Lung (tissue), 12 donors: ENCODE measurements around the gene DLGAP4. TPM values are rescaled to one million over a fixed set of nuclear protein-coding genes. Genes with fewer than 3 reads are reported as not detected.

Source experiments
- ATAC-seq: fragments of 200-7000 bp; cut with Tn5 transposase; one replicate; pipeline ENCODE4 v1.9.1; 2020; ENCODE audit warnings: moderate number of reproducible peaks; ENCODE audit not compliant: insufficient read depth, low FRiP score
- DNase-seq, 3 donors: peaks; one replicate each; pipeline ENCODE4 v3.0.0-alpha.2; 2013 to 2017
- H3K27ac ChIP-seq, 2 donors: one replicate each; pipeline ENCODE4 v1.5.1; 2013; ENCODE audit warnings: mild to moderate bottlenecking in 2 of 2, moderate library complexity in 2 of 2, control low read depth in 1 of 2, inconsistent platforms in 1 of 2, low read depth in 1 of 2, low read length in 1 of 2
- H3K27me3 ChIP-seq, 3 donors: one replicate each; pipeline ENCODE4 v1.5.1; 2013; ENCODE audit warnings: low read length in 2 of 3; ENCODE audit not compliant: control insufficient read depth in 3 of 3, insufficient read depth in 3 of 3
- H3K36me3 ChIP-seq, 4 donors: one replicate each; pipeline ENCODE4 v1.5.1; 2013; ENCODE audit warnings: low read length in 4 of 4, mild to moderate bottlenecking in 1 of 4, moderate library complexity in 1 of 4; ENCODE audit not compliant: control insufficient read depth in 4 of 4, insufficient read depth in 4 of 4
- H3K4me1 ChIP-seq, 5 donors: one replicate each; pipeline ENCODE4 v1.5.1; 2013; ENCODE audit warnings: low read length in 5 of 5, mild to moderate bottlenecking in 2 of 5, moderate library complexity in 1 of 5; ENCODE audit not compliant: control insufficient read depth in 5 of 5, insufficient read depth in 5 of 5
- H3K4me3 ChIP-seq: one replicate; pipeline ENCODE4 v1.5.1; 2013; ENCODE audit warnings: mild to moderate bottlenecking, control low read depth, moderate library complexity
- H3K9ac ChIP-seq, 2 donors: one replicate each; pipeline ENCODE4 v1.5.1; 2013; ENCODE audit warnings: low read length in 2 of 2, control low read depth in 1 of 2; ENCODE audit not compliant: insufficient read depth in 1 of 2
- H3K9me3 ChIP-seq, 4 donors: one replicate each; pipeline ENCODE4 v1.5.1; 2013; ENCODE audit warnings: low read length in 3 of 4, mild to moderate bottlenecking in 1 of 4, moderate library complexity in 1 of 4; ENCODE audit not compliant: control insufficient read depth in 4 of 4, insufficient read depth in 3 of 4
- WGBS, 2 donors: extraction: QIAGEN DNeasy Blood & Tissue Kit; methylation state at CpG; one replicate each; pipeline ENCODE4 v1.1.7; 2013; 5-methylcytosine and 5-hydroxymethylcytosine counted together
- polyA plus RNA-seq, 2 donors: library from polyadenylated mRNA; stranded (reverse); fragments of 200-250 nt; gene quantifications; one replicate each; pipeline ENCODE4 v1.2.1, GENCODE V29; 2013
- total RNA-seq, 2 donors: library from RNA; depleted of rRNA in 1 of 2; stranded (reverse); fragments of >200 nt in 1 of 2; gene quantifications; one replicate each; pipeline ENCODE4 v1.2.1, GENCODE V29; 2014 to 2021
- TF ChIP-seq, protein P1 (sequence below): IDR thresholded peaks from 2 replicates; pipeline ENCODE4 v1.5.1; 2012; ENCODE audit warnings: mild to moderate bottlenecking; ENCODE audit errors: control extremely low read depth, extremely low read depth
- donor health status: control.
- donor health status: control.
- donor health status: Bipolar disorder and iron deficiency.
- donor health status: healthy.
- donor health status: DM: yes; HTN: yes; CAD: no.

The DLGAP4 gene
- total and polyA plus RNA-seq, 4 donors: 34.6 to 67.6 (median 35.8) TPM

DNA sequence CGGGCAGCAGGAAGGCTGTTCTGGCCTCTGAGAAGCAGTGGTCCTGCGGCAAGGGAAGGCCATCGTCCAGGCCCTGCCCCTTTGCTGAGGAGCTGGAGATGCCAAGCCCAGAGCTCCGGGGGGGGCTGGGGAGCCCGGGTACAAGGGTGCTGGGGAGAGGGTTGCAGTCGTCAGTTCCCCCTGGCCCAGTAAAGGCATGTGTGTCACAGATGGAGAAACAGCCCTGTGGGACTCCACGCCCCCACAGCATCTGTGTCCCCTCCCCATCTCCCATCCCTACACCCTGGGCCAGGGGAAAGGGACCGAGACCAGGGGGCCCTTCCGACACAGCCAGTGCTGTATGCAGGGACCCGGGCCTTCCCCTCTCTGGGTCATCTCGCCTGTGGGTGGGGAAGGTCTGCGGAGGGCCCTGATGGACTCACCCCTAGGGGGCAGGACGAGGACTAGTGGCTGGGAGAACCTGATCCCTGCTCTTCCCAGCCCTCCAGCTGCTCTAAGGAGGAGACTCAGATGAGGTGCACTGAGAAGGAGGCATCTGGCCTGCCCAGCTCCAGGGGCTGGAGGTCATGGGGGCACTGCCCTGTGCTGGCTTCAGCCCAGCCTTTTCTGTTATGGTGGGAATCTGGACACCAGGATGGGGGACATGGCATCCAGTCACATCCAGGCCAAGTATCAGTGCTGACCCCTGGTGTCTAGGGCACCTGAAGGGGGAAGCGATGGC is 235.8 kb downstream of the DLGAP4 start:
- Histone ChIP-seq H3K4me3 (peak overlapping the region; percentile 72), H3K9ac (peak overlapping the region in 1 of 2 donors; percentile 55), H3K36me3 (peaks cover 0 to 7% (median 4%) of the 10 kb centered on the region in 4 donors), H3K27me3 (no peaks in the 10 kb centered on the region), H3K9me3 (no peaks in the 10 kb centered on the region), H3K4me1 (peaks cover 0 to 29% (median 14%) of the 10 kb centered on the region in 5 donors), H3K27ac (peak overlapping the region; percentile 92 to 97)
- no peak for ATAC-seq
- 28 to 62% methylated on average over 13 to 14 of the region's 14 CpGs for WGBS, 2 donors
- DNase-seq: peak; percentile 34 to 54 (median 38)
- TF ChIP-seq, protein P1, sequence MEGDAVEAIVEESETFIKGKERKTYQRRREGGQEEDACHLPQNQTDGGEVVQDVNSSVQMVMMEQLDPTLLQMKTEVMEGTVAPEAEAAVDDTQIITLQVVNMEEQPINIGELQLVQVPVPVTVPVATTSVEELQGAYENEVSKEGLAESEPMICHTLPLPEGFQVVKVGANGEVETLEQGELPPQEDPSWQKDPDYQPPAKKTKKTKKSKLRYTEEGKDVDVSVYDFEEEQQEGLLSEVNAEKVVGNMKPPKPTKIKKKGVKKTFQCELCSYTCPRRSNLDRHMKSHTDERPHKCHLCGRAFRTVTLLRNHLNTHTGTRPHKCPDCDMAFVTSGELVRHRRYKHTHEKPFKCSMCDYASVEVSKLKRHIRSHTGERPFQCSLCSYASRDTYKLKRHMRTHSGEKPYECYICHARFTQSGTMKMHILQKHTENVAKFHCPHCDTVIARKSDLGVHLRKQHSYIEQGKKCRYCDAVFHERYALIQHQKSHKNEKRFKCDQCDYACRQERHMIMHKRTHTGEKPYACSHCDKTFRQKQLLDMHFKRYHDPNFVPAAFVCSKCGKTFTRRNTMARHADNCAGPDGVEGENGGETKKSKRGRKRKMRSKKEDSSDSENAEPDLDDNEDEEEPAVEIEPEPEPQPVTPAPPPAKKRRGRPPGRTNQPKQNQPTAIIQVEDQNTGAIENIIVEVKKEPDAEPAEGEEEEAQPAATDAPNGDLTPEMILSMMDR: no peak

DNA sequence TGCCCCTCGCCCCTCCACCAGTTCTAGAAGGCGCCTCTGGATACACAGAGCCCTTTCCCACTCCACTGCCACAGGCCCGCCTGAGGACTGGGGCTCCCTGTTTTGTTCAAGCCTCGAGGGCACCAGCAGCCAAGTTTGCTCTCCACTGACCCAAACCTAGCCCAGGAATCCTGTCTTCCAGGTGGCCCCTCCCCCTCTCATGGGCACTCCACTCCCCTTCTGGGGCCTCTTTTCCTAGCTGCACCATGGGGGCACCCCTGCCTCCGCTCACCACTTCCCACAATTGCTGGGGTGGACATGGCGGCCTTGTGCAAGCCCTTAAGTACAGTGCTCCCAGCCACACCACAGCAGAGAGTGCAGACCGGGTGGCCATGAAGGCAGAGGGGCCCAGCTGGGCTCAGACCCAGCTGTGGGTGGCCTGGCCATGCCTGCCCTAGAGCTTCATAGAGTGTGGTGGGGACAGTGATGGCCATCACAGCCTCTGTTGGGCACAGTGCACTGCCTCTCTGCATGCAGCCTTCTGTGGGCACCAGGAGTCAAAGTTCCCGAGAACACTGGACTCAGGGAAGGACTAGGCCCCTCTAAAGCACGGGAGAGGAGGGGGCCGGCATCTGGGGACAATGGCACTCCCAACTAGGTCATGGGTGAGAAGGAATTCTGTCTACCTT is 236.5 kb downstream of the DLGAP4 start:
- Histone ChIP-seq H3K4me1 (peaks cover 0 to 29% (median 14%) of the 10 kb centered on the region in 5 donors), H3K9ac (peak overlapping the region in 1 of 2 donors; percentile 39), H3K27me3 (no peaks in the 10 kb centered on the region), H3K27ac (peak overlapping the region; percentile 92 to 97), H3K9me3 (no peaks in the 10 kb centered on the region), H3K36me3 (peaks cover 0 to 12% (median 9%) of the 10 kb centered on the region in 4 donors), H3K4me3 (peak overlapping the region; percentile 72)
- 75 to 77% methylated on average over 10 of the region's 10 CpGs for WGBS, 2 donors
- TF ChIP-seq, protein P1: no peak
- peak in 1 of 3 donors; percentile 34 for DNase-seq
- ATAC-seq: no peak

DNA sequence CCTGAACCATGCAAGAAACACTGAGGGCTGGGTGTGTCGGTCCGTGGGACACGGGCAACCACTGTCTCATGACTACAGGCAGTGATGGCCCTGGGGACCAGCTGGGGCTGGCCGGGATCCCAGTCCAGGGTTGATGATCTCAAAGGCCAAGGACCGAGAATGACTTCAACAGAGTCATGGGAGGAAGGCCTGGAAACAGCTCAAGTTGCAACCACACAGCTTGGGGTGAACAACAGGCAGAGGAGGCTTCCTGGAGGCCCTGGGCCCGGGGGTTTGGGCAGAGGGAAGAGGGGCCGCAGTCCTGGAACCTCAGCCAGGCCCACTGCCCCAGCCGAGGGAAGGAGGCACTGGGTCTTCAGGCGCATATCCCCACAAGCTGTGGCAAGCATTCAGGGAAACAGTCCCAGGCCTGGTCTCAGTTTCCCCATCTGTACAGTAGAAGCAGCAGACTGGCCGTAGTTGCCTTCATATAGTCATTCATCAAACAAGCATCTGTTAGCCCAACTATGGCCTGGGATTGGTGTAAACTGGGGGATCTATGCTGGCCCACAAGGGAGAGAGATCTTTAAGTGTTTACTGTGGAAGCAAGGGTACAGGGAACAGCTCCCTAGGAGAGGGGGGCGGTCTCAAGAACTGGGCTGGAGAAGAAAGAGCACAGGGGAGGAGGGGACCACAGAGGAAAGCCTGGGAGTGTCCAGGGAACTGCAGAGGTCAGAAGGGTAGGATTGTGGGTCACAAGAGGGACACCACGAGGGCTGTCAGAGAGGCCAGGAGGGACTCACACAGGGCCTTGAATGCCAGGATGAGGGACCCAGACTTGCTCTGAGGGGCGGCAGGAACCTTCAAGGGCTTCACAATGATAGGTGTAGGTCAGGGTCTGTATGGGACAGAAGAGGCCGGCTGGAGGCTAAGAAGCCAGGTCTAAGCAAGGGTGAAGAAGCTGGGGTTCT is 237.3 kb downstream of the DLGAP4 start:
- no peak for ATAC-seq
- no peak overlapping the region for H3K9ac ChIP-seq
- no peaks in the 10 kb centered on the region for H3K9me3 ChIP-seq
- H3K27ac ChIP-seq: peak overlapping the region; percentile 64 to 97
- DNase-seq: peak in 1 of 3 donors; percentile 36
- no peaks in the 10 kb centered on the region for H3K27me3 ChIP-seq
- TF ChIP-seq, protein P1: no peak
- H3K4me1 ChIP-seq: peaks cover 0 to 29% (median 14%) of the 10 kb centered on the region in 5 donors
- WGBS, 2 donors: 69 to 84% methylated on average over 14 of the region's 14 CpGs
- peak overlapping the region; percentile 72 for H3K4me3 ChIP-seq
- peaks cover 0 to 19% (median 9%) of the 10 kb centered on the region in 4 donors for H3K36me3 ChIP-seq
